ENCODE measurements around the gene BECN2.
"Not testable (repeated sequence)": the region's sequence is repeated elsewhere in the genome, so short reads cannot be mapped to it uniquely, and the experiment has no call there.

Gene BECN2

GRCh38 chr1:241985787-241986186, 28.2 kb downstream of the BECN2 start:
- peak; percentile 5 for DNase-seq

DNA sequence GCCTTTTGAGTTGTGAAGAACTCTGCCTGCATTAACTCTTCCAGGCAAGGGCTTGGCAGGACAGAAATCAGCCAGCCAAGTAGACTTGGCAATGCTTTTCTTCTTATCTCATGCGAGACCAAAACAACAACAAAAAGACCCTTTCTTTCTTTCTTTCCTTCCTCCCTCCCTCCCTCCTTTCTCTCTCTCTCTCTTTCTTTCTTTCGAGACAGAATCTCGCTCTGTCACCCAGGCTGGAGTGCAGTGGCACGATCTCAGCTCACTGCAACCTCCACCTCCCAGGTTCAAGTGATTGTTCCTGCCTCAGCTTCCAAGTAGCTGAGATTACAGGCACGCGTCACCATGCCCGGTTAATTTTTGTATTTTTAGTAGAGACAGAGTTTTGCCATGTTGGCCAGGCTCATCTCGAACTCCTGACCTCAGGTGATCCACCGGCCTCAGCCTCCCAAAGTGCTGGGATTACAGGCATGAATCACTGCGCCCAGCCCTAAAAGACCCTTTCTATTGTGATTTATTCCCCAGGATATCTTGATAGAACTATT, 30.9 kb downstream of the BECN2 start:
- not testable (repeated sequence) for DNase-seq

DNA sequence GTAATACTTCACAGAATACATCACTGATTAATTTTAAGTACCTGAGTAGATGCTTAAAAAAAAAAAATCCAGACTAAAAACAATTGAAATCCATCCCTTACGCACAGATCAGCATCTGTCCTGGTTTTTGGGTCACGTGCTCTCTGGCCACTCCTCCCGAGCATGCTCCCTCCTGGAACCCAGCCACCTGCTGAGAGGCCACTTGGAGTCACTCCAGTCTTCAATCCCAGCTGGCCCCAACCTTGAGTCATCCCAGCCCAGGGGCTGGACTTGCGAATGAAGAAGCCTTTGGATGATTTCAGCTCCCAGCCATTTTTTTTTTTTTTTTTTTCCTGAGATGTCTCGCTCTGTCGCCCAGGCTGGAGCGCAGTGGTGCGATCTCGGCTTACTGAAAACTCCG, 32.5 kb downstream of the BECN2 start:
- no peak for DNase-seq

DNA sequence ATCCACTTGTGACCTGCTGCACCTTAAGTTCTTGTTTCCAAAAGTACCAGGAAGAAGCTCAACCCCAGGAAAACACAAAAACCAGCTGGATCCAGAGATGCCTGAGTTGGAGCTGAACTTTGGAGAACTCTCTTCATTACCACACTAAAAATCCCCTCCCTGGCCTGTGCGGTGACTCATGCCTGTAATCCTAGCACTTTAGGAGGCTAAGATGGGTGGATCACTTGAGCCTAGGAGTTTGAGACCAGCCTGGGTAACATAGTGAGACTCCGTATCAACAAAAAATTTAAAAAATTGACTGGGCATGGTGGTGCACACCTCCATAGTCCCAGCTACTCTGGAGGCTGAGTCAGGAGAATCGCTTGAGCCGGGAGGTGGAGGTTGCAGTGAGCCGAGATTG, 35.2 kb downstream of the BECN2 start:
- no peak for DNase-seq

GRCh38 chr1:241994171-241994570, 36.6 kb downstream of the BECN2 start:
- DNase-seq, result no peak

GRCh38 chr1:241997401-241997998, 39.9 kb downstream of the BECN2 start:
- DNase-seq, result no peak

GRCh38 chr1:241998412-241998921, 40.9 kb downstream of the BECN2 start:
- DNase-seq, result peak; percentile 42

DNA sequence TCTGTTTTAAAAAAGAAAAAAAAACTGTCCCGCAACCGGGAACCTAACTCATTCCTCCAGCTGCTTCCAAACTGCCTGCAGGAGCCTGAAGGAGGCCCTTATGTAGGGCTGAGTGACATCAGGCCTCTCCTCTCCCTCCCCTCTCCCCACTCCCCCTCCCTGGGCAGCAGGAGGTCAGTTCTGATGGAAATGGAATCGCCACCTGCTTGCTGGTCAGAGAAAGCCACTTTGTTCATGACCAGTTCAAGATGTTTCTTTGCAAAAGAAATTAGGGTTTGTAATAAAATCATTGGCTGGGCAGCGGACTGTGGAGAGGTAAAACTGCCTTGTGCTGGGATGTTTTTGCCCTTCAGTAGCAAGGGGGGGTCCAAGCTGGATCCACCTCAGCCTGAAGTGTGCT, 41.5 kb downstream of the BECN2 start, which contains the start of gene MAP1LC3C:
Gene MAP1LC3C, minus strand, starts transcription at position 73 of the 400 bp plus-strand sequence. CDS start 90 bp downstream, outside the sequence.
- DNase-seq, result no peak

DNA sequence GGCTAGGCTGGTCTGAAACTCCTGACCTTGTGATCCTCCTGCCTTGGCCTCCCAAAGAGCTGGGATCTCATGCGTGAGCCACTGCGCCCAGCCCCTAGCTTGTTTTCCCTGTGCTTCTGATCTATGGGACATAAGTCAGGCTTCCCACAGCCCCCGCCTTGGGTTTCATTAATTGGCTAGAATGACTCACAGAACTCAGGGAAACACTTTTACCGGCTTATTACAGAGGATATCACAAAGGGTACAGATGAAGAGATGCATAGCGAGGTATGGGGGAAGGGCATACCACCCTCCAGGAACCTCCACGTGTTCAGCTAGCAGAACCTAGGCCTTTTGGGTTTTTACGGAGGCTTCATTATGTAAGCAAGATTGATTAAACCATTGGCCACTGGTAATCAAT, 42.9 kb downstream of the BECN2 start:
- no peak for DNase-seq

- no peak for DNase-seq
These were observed 44.5 kb downstream of the BECN2 start for GRCh38 chr1:242002072-242002471.

DNA sequence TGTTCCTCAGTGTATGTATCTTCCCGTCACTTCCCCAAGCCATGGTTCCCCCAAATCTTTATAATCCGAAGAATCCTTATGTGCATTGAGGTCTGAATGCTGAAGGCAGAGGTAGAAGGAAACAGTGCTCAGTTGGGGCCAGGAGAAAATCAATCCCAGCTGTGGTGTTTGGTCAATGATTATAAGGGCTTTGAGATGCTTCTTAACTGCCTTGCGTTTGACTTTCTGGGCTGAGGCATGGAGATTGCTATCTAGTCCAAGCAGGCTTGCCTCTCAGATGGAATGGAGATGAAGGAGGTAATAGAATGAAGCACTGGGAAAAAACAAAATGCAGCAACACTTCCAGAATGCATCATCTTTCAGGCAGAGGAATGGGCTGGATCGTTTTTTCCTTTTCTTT, 44.9 kb downstream of the BECN2 start:
- no peak for DNase-seq

- no peak for DNase-seq
These were observed 47.4 kb downstream of the BECN2 start for GRCh38 chr1:242004751-242005495.

GRCh38 chr1:242005866-242006535, 48.4 kb downstream of the BECN2 start:
- no peak for DNase-seq

DNA sequence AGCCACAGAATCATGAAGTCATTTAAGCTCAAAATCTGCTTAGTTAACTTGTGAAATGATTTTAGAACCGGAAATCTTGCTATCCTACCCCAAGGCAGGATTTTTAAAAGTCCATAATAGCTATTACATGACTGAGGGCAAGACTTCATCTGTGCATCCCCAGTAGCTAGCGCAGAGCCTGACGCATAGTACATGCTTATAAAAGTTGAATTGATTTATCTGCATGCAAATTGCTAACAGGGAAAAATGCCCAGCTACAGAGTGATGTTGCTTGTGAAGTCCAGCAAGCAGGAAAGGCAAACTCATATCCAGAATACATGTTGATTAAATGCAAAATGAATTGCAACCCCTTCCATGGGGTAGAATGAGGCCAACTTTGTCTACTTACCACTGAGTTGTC, 49.4 kb downstream of the BECN2 start:
- no peak for DNase-seq

Data from stimulated activated CD4-positive, alpha-beta T cell treated with anti-CD3 and anti-CD28 coated beads, Interleukin-1b, Interleukin-23, amount 100 ng/mL, for 48 hours (primary cell).